Panc1 (cell line): ENCODE data around the gene GATB.

Experiments used
- CTCF ChIP-seq: fragments of 450-650 bp; IDR thresholded peaks from 2 replicates; pipeline ENCODE4 v1.5.1; 2017; ENCODE audit warnings: mild to moderate bottlenecking
- POLR2AphosphoS5 ChIP-seq: IDR thresholded peaks from 2 replicates; pipeline ENCODE4 v1.6.1; 2012; ENCODE audit warnings: mild to moderate bottlenecking, low read depth, low read length, moderate library complexity
- SIN3A ChIP-seq: IDR thresholded peaks from 2 replicates; pipeline ENCODE4 v1.6.1; 2012; ENCODE audit warnings: low read depth, mild to moderate bottlenecking, low read length, moderate library complexity, borderline replicate concordance; ENCODE audit not compliant: insufficient read depth

GRCh38 chr4:151646322-151646721 lies 114.5 kb downstream of the GATB start:
- no peak for TF ChIP-seq CTCF
- no peak for TF ChIP-seq POLR2AphosphoS5
- TF ChIP-seq SIN3A, result no peak
